HG02981 (cell line): ENCODE measurements around the gene CHMP5.
A peak's percentile ranks its signal among the peaks of the same experiment; 100 is the strongest.

ENCODE experiments used
- ATAC-seq: cut with Tn5 transposase; IDR thresholded peaks from one replicate; pipeline ENCODE4 v1.9.1; 2021; ENCODE audit warnings: mild to moderate bottlenecking, moderate library complexity; ENCODE audit not compliant: unreplicated experiment

CHMP5 gene

DNA sequence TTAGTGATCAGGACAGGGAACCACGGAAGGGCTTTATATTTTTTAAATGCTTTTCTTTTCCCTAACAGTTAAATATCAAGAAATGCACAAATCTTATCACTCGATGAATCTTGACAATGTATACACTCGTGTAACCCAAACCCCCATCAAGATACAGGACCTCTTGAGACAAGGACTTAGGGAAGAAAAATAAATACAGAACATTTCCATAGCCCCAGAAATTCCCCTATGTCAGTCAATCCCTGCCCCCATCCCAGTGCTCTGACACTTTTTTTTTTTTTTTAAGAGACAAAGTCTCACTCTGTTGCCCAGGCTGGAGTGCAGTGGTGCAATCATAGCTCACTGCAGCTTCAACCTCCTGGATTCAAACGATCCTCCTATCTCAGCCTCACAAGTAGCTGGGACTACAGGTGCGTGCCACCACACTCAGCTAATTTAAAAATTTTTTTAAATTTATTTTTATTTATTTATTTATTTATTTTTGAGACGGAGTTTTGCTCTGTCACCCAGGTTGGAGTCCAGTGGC, 22.2 kb upstream of the CHMP5 start:
- no peak for ATAC-seq

DNA sequence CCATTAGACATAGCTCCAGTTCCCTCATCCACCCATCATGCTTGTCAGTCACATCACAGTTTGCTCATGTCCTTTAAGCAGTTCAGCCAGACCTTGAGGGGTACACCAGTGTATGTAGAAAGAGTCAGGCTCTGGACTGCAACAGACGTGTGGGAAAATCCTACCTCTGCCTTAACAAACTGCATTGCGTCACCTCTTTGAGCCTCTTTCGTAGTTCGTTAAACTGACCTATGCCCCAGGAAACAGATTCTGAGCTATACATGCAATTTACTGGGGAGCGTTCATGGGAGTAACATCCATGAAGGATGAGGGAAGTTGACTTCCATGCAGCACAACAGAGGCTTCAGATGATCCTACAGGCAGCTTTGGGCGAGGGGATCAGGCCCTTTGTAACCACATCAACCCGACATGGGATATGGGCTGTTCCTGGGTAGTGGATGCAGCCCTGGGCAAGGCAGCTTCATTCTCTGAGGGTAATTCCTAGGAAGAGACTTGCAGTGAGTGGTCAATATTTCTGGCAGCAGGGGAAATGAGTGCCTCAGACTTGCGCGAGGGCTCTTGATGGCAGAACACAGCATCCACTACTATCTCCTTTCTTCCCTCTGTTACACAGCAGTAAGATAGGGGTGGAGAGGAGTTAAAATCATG, 20.6 kb upstream of the CHMP5 start:
- no peak for ATAC-seq

- ATAC-seq, result no peak
Observed at GRCh38 chr9:33245341-33245740, 19.5 kb upstream of the CHMP5 start.

DNA sequence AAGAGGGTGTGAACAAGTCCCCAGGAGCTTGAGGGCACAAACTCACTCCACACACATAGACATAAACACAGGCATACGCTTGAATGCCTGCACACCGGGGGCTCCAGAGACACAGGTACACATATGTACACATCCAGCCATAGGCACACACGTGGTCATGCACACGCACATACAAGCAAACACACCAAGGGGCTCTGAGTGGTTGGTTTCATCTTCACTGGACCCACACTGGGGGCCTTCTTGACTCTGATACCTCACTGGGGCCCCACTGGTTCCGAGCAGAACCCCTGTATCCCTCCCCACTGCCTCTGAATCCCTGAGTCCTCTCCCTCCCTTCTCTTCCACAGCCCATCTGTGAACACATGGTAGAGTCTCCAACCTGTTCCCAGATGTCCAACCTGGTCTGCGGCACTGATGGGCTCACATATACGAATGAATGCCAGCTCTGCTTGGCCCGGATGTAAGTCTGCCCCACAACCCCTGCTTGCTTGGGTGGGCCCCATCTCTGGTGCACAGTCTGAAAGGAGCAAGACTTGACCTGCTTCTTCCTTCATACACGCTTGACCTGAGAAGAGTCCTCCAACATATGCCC, 18.5 kb upstream of the CHMP5 start:
- ATAC-seq, result no peak

DNA sequence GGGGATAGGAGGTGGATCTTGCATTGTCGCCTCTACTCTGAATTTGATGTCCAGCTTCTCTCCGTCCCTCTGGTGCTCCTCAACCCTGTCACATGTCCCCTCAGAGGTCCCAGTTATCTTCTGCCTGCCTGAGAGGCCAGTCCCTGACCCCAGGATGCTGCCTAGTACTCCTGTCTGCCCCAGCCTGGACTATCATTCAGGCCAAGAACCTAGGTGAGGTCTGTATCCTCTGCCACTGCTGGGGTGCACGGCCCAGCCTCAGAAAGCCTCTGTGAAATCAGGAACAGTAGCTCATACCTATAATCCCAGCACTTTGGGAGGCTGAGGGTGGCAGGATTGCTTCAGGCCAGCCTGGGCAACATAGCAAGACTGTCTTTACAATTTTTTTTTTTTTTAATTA, 16.2 kb upstream of the CHMP5 start:
- ATAC-seq, result no peak

DNA sequence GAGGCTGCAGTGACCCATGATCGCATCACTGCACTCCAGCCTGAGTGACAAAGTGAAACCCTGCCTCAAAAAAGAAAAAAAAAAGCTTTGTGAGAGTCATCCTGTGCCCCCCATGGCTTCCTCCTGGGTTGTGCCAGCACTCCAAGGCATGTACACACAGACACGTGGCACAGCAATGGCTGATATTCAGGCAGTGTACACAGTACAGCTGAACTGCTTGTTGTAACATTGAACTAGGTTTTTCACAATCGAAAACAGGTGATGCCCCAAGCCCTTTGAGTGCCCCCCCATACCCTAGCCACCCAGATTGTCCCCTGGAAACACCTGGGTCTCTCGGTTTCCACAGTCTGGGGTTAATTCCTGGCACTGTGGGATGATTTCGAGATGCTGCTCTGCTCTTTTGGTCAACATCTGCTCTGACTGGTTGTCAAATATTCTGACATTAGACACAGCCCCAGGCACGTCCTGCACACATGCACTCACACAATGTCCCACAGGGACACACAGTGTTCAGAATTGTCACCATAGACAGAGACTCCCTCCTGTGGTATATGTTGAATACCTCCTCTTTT, 15.7 kb upstream of the CHMP5 start:
- ATAC-seq, result no peak

DNA sequence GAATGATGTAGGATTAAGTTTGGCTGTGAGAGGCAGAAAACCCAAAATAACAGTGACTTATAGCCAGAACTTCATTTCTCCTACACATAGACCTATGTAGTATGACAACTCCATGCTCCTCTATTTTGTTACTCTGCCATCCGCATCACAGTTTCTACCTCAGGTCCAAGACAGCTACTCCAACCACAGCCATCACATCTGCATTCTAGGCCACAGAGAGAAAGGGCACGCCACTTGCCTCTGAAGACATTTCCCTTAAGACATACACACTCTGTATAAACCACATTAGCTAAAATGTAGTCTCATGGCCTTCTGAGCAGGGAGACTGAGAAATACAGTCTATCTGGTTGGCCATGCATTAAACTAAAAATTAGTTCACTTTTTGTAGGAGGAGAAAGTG, 14.9 kb upstream of the CHMP5 start:
- no peak for ATAC-seq

- no peak for ATAC-seq
Observed at GRCh38 chr9:33250458-33250995, 14.3 kb upstream of the CHMP5 start.

DNA sequence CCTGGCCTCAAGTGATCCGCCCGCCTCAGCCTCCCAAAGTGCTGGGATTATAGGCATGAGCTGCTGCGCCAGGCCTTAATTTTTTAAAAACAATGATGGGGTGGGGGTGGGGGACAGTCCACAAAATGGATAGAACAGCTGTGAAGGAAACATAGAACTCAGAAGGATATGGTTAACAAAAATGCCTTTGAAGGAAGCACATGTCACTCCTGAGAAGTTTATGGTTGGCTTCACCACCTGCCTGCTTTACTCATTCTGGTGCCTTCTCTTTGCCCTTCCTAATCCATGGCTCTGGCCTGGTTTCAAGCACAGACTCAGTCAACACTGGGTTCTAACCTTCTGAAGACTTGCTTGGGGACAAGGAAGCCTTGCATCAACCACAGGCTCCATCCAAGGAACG, 10.6 kb upstream of the CHMP5 start:
- ATAC-seq, result no peak

- ATAC-seq, result no peak
Observed at GRCh38 chr9:33255014-33255413, 9.8 kb upstream of the CHMP5 start.

DNA sequence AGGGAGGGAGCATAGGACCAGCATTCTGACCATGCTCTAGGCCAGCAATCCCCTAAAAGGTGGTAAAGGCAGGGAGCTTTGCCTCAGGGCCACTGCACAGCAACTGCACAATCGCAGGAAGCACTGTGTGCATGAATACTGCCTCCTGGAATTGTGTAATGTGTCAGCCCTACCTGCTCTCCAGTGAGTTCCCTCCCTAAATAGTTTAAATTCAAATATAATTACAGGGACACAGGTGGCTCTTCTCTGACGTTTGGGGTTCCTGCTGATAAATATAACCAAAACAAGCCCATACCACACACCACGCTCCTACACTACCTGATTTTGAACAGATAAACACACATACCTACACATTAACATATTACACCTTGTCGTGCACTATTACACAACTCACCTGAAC, 9.4 kb upstream of the CHMP5 start:
- ATAC-seq, result no peak

DNA sequence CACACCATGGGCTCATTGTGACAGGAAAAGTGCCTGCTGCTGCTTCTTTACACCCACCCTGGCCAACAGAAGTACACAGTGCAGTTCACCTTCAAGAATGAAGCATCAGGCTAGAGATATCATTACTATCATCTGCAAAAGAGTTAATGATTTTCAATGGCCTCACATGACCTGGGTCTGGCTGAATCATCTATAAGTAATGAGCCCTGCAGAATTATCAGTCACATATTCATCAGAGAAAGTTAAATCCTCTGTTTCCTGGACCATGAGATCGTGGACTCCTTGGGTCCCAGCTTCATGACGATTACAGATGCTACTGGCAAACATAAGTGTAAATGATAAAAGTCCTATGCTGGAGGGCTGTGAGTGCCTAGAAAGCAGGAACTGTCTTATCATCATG, 8.6 kb upstream of the CHMP5 start:
- no peak for ATAC-seq

DNA sequence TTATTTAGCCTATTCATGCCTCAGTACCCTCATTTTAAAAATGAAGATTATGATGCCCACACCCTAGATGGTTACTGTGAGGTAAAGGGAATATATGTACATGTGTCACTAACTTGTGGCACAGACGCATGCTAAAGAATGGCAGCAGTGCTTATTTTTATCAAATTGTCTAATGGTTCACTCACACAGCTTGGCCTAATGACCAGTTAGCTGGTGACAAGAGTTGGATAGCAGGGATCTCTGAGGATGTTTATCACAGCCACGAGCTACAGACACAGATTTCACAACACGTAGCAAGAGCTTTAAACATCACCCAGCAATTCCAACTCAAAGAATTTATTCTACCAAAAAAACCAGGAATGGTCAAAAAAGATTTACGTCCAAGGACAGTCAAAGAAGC, 7.6 kb upstream of the CHMP5 start:
- no peak for ATAC-seq

DNA sequence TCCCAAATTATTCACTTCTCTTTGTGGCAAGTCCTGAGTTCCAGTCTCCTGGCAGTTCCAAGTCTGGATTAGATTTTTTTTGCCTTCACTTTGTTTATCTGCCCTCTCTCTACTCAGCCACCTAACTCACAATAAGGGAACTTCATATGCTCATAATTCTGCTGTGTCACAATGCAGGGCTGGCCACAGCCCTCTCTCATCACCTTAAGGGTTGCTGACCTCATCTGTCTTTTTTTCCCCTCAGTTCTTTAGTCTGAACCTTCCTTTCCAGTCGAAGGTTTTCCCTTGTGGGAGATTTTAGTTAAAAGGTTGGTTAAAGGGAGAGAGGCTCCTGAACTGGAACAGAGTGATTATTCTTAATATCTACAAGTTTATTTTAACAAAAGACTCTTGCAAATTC, 4.5 kb upstream of the CHMP5 start:
- no peak for ATAC-seq

GRCh38 chr9:33263131-33264002, 1.5 kb upstream of the CHMP5 start:
- no peak for ATAC-seq

GRCh38 chr9:33264003-33264472, 811 bp upstream of the CHMP5 start:
- peak; percentile 22 for ATAC-seq

DNA sequence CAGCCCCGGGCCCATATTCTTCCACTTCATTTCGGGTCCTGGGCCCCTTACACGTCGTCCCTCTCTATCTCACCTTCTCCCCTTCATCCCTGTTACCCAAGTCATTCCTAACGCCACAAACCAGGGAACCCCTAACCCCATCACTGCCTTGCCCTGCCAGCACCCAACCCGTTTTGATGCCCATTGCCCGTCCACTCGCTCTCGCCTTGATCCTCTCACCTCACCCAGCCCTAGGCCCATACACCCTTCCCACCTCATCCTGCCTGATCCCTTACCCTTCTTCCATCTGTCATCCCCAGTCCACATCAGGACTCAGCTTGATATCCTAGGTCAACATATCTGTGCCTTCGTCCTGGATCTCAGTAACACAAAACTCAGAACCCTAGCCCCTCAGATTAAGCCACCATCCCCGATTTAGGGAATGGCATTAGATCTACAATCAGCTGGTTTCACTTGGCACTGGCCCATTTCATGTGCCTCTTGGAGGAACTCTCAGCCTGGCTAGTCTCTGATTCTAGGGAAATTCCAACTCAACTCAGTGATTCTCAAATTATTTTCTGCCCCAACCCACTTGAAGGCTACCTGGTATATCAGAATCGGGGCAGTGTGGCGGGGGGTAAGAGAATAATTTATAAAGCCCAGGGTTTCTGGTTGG, 489 bp downstream of the CHMP5 start:
- ATAC-seq, result no peak

GRCh38 chr9:33267151-33267767, 2.4 kb downstream of the CHMP5 start:
- ATAC-seq, result no peak

DNA sequence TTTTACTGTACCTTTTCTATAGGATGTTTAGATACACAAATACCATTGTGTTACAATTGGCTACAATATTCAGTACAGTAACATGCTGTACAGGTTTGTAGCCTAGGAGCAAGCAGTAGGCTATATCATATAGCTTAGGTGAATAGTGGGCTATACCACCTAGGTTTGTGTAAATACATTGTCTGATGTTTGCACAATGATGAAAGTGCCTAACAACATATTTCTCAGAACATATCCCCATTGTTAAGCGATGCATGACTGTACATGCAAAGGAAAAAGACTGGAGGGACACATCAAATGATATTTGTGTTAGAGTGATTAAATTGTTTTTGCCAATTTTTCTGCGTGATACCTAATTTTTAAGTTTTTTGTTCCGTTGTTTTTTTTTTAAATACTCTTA, 5.3 kb downstream of the CHMP5 start:
- ATAC-seq, result no peak

GRCh38 chr9:33272061-33272460, 7.2 kb downstream of the CHMP5 start:
- no peak for ATAC-seq
